HG02840 (cell line): Measurements from ENCODE around the gene HAS3.
"Not testable (repeated sequence)": the region's sequence is repeated elsewhere in the genome, so short reads cannot be mapped to it uniquely, and the experiment has no call there.

Experiments used
- ATAC-seq: cut with Tn5 transposase; IDR thresholded peaks from one replicate; pipeline ENCODE4 v1.9.1; 2021; ENCODE audit warnings: mild to moderate bottlenecking, moderate library complexity, moderate number of reproducible peaks; ENCODE audit not compliant: unreplicated experiment, low FRiP score

Gene HAS3, protein sequence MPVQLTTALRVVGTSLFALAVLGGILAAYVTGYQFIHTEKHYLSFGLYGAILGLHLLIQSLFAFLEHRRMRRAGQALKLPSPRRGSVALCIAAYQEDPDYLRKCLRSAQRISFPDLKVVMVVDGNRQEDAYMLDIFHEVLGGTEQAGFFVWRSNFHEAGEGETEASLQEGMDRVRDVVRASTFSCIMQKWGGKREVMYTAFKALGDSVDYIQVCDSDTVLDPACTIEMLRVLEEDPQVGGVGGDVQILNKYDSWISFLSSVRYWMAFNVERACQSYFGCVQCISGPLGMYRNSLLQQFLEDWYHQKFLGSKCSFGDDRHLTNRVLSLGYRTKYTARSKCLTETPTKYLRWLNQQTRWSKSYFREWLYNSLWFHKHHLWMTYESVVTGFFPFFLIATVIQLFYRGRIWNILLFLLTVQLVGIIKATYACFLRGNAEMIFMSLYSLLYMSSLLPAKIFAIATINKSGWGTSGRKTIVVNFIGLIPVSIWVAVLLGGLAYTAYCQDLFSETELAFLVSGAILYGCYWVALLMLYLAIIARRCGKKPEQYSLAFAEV

DNA sequence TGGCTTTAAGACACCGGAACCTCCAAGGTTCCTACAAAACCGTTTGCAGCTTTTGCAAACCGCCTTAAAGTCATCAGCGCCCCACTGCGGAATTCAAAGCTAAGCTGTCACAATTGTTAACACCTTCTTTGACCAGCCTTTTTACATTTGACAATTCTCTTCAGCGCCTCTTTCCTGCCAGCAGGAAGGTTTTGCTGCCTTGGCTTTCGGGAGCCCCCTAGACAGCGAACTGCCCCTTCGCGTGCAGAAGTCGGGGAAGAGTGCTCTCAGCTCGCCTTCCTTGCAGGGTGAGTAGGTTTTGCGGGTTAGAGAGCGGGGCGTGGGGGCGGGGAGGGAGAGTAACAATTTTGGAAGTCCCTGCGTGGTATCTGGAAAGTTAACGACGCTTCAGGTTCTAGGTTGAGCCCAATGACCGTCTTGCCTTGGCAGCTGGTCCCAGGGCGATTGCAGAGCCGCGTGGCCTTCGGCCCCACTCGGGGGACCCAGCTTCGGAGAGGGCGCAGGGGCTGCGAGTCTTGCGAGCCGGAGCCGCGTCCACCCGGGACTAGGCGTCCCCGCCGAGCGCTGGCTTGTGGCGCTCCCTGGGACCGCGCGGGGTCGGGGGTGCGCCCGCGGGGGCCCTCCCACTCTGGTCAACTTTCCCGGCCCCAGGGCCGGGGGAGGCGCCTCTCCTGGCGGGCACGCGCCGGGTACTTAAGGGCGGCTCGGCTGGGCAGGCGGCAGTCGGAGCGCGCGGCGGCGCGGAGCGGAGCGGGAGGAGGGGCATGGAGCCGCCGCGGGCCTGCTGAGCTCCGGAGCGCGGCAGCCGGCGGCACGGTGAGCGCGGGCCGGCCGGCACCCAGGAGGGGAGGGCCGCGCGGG lies at the start of gene HAS3:
HAS3 (plus strand) TSS at position 153 of the 861 bp plus-strand sequence. CDS start 3,743 bp downstream, outside the sequence.
- no peak for ATAC-seq

DNA sequence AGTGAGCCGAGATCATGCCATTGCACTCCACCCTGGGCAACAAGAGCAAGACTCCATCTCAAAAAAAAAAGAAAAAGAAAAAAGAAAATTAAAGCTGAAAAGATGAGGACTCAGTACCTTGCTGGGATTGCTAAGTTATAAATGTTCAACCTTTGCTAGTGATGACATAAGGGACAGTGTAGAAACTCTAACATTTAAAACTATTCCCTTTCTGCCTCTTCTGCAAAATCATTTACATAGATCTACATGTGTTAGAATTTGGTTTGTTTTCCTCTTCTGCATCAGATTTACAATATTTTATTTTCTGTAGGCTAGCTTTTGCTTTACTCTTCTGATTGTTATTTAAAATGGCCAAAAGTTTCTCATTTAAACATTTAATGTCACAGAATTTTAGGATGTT lies 49.5 kb upstream of the HAS3 start:
- no peak for ATAC-seq

DNA sequence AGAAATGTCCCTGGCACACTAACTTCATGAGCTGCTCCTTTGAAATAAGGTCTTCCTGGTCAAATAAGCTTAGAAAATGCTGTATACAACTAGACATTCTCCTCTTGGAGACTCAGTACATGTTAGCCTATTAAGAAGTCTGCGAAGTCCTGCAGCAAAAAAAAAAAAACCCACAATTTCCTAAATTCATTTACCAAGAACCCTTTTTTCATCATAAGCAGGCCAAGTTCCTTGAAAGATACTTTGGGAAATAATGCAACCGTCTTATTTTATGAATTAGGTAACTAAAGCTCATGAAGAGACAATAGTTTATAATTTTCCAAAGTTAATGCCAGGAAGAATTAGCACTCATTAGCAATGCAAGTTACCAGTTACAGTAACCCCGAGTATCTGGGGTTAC lies 49.0 kb upstream of the HAS3 start:
- no peak for ATAC-seq

DNA sequence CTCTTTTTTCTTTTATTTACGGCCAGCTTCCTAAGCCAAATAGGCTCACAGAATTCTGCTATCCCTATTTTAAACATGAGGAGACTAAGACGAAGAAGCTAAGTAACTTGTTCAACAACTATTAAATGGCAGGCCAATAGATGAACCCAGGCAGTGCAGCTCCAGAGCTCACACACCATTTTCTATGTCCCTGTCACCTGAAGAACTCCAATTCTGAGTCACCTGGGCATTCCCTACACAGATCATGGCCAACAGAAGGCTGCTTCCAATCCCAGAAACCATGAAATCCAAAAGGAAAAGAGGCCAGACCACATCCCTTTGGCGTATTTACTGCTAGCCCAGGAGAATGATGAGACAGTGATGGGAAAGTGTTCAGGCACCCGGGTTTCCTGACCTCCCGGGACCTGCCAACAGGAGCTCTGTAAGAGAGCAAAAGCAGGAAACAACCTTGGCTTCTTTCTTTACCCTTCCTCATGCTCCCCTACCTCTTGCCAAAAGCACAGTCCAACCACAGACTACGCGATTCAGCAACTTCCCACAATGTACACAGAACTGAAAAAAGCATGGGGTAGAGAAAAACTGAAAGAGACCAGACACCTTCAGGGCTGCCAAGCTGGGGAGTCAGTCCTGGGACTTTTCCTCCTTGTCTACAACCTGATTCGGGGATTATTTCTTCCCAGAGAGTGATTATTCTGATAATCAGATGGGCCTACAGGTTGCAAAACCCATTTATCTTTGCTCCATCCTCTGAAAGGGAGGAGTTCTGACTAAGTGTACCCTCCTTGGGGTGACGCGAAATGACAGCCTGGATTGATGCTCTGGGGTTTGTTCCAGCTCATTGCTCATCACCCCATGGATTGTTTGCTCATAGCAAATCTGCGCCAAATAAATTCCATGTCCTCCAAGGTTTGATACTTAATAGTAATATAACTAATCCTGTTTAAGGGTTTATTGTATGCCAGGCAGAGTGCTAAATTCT lies 47.8 kb upstream of the HAS3 start:
- ATAC-seq, result no peak

DNA sequence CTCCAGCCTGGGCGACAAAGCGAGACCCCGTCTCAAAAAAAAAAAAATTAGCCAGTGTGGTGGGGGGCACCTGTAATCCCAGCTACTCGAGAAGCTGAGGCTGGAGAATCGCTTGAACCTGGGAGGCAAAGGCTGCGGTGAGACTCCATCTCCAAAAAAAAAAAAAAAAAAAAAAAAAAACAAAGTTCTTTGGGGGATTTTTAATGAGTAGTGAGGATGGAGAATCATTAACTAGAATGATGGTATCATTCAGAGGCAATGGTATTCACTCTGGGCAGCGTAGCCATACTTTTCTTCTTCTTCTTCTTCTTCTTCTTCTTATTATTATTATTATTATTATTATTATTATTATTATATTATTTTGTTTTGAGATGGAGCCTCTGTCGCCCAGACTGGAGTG lies 42.0 kb upstream of the HAS3 start:
- not testable (repeated sequence) for ATAC-seq

DNA sequence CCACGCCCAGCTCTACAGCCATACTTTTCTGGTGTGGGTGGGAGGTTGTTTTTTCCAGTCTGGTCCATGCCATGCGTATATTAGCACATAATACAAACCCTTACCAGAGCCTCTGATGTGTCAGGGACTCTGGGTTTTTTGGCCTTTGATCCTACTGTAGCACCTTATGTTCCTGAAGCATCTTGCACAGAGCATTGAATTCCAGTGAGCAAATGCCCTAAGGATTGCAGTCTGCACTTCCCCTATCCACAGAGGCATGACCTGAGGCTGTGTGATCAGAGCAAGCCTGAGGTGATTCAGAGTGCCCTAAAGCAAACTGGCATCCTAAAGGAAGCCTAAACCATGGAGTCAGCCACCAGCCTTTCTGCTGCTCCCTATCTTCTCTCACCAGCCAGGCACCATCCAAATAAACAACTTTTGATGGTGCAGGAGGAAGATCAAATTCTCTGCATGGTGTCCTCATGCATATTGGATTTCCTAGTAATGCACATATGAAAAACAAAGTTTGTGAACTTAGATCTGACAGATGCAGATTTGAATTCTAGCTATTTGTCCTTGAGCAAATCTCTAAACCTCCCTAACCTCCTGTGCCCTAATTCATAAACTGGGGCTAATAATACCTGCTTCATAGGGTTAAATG lies 41.2 kb upstream of the HAS3 start:
- ATAC-seq, result no peak

DNA sequence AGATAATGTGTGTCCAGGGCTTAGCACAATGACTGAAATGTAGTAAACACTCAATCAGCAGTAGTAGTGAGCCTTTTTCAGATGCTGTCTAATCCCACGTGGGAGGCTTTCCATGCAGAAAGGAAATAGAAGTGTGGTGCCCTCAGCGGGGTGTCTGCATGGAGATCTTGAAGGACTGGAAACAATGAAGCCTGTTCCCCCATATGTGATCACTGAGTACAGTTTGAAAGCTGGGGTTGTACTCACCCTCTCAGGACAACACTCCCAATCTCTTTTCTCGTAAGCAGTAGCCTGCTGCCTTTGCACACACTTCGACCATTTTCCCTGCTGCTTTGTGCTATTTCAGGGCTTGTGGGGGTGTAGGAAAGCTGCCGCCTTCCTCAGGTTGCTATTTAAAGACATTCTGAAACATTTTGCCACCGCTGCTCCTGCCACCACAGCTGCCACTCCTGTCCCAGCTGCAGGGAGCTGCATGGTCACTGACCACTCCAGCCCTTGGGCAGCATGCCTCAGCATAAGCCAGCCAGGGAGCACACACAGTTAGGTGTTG lies 40.6 kb upstream of the HAS3 start:
- no peak for ATAC-seq

DNA sequence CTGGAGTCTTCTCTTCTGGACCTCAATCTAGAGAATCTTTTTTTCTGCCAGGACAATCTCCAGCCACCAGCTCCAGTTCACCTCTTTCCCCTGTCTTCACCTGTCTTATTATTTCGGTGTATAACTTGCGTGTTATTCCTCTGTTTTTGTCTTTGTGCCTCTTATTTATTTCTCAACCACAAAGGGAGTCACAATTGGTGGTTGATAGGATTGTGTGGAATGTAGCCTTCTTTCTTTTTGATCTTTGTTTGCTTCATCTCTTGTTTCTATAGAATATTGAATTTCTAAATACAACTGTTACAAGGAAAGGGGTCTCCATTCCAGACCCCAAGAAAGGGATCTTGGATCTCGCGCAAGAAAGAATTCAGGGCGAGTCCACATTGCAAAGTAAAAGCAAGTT lies 35.9 kb upstream of the HAS3 start:
- ATAC-seq, result no peak

DNA sequence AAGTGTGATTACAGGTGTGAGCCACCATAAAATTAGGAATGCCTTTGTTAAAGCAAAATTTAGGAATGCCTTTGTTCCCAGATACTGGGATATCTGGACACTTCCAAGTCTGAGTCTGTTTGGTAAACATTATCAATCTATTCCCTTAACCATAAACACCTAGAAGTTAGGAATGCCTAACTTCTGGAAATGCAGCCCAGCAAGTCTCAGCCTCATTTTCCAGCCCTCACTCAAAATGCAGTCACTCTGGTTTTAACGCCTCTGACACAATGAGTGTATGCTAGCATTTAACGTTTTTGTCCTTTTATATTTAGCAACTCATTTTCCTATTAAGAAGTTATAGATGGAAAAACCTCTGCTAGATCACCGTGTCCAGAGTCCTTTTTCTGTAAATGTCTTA lies 34.4 kb upstream of the HAS3 start:
- ATAC-seq, result no peak

DNA sequence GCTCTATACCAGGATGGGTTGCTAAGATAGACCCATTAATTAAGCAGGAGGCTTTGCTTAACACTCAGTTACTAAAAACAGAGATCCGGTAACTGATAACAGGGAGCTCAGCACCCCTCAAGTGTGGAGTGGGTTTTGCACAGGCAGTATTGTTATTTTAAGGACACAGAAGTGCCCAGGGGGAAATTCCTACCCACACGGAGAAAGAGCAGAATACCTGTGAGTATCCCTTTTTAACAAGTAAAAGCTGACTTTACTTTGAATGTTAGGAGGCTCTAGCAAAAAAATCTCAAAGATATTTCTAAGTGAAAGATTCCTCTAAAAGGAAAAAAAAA lies 32.8 kb upstream of the HAS3 start:
- ATAC-seq, result no peak

DNA sequence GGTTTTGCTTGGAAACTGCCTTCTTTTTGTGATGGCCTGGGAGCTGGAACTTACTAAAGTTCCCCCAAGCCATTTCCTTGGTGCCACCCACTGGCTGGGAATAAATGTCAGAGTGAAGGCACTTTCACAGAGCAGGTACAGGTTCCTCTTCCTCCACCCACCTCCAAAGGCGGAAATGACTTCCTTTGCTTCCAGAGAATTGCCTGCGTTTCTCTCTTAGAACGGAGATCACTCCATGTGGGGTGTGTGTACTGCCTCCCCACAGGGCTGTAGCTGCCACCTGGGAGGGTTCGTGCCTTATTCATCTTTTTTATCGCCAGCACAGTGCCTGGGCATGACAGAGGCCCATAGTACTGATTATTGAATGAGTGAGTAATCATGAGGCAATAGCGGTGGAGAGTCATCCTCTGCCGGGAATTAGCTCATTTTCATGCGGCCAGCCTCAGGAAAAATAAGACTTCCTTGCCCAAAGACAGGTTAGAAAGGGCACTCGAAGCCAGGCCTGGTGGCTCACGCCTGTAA lies 32.2 kb upstream of the HAS3 start:
- ATAC-seq, result no peak

DNA sequence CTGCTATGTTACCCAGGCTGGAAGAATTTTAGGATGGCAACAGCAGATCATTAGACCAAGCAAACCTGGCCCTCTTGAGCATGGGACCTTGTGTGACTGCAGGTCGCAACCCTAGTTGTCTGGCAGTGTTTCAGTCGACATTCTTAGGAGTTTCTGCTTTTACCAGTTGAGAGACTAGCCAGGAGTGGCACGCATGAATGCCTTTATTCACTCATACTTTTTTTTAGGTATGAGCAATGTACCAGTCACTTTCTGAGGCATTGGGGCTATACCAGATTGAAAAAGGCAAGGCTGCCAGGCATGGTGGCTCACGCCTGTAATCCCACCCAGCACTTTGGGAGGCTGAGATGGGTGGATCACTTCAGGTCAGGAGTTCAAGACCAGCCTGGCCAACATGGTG lies 28.2 kb upstream of the HAS3 start:
- ATAC-seq, result no peak

DNA sequence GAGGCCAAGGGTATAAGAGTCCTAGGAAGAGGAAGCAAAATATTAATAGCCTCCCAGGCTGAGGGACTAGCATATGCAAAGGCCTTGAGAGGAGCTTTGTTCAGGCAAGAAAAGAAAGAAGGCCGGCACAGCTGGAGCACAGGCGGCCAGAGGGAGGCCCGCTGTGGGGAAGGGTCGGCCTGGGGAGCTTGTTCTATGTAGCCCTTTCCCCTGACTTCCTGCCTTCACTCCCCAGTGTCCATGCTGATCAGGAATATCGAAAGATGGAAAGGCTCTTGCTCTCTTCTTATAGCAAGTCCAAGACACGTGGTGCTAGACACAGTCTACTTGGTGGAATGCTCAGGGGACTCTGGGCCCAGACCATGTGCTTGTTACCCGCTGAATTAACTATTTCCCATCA lies 27.4 kb upstream of the HAS3 start:
- ATAC-seq, result no peak

DNA sequence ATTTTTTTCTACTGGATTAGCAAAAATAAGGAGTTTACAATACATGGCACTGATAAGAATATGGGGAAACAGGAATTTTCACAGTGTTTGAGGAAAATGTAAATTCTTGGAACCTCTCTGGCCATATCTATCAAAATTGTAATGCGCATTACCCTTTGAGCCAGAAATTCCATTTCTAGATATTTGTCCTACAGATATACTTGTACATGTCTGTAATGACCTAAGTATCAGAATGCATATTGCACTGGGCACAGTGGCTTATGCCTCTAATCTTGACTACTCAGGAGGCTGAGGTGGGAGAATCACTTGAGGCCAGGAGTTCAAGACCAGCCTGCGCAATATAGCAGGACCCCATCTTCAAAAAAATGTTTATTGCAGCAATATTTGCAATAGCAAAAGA lies 25.8 kb upstream of the HAS3 start:
- ATAC-seq, result no peak

DNA sequence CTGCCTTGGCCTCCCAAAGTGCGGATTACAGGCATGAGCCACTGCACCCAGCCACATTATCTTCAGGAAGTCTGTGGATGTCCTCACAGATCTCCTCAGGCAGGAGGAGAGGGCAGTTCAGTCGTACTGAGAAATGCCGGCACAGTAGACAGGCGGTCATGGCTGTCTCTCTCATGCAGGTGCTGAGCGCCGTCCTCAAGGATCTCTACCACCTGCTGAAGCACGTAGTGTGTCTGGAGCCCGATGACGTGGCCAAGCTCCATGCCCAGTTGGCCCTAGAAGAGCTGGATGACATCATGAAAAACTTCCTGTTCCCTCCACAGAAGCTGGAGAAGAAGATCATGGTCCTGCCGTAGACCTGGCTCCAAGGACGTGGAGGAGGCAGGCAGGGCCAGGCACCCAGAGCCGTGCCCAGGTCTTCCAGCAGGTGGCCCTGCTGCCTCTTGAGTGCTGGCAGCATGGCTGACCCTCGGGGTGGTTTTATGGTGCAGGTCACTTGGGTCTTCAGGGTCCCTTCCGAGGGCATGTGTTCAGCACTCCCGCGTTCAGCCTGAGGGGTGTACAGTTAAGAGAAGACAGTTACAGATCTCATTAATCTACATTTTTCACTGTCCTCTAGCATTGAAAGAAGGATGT lies 22.0 kb upstream of the HAS3 start:
- no peak for ATAC-seq

DNA sequence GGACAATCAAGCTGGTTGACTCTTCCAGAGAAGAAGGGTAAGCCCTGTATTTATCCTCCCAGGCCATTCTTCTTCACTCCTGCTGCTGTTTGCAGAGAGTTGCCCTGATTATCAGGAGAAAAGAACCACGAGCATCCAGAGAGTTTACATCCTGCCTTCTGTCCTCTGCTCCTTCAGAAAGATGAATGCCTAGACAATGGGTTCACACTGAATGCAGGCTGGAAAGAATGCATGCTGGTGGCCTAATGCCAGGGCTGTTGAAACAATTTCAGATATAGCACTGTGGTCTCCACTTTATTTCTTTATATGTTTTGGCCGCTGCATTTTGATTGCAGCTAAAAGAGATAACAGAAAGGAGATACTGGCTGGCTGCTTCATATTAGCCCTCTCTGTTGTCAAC lies 21.2 kb upstream of the HAS3 start:
- ATAC-seq, result no peak

DNA sequence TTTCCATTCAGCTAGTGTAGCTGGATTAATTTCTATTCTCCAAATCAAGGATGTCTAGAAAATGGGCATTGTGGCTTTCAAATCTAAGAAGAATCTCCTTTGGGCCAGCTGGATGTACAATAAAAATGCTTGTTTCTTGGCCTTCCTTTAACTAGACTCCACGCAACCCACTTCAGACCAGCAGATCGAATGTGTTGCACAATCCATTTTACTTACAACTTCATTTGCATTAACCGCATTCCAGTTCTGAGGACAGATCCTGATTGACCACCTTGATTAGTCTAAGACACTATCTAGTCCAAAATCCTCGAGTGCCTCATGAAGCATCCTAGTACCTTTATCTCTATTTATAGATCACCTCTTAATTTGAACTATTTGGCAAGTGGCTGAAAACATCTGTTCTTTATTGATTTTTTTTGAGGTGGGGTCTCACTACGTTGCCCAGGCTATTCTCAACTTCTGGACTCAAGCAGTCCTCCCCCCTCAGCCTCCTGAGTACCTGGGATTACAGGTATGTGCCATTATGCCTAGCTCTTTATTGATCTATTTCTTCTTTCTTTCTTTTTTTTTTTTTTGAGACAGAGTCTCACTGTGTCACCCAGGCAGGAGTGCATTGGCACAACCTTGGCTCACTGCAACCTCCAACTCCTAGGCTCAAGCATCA lies 20.3 kb upstream of the HAS3 start:
- ATAC-seq, result no peak

DNA sequence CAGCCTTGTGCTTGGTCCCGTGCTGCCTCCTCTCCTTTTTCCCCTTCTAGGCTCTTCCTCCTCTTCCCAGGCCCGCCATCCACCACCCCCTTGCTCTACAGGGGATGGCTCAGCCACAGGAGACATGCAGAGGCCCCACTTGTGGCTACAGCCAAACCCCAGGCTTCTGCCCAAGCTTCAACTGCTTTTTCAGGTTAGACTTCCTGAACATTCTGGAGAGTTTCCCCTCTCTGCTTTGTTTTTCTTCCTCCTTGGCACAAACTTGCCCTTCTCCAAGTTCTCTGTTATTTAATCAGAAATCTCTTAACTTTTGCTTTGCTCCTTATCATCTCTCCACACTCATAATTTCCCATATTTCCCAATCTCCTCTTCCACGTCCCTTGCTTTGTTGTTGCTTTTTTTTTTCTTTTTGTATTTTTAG lies 18.3 kb upstream of the HAS3 start:
- ATAC-seq, result no peak
